Ascending aorta (tissue), 2 donors: ENCODE measurements around the gene HMCN1. TPM values are rescaled to one million over a fixed set of nuclear protein-coding genes. Genes with fewer than 3 reads are reported as not detected.
A peak's percentile ranks its signal among the peaks of the same experiment; 100 is the strongest.

Experiments used
- DNase-seq, 2 donors: peaks; one replicate each; pipeline ENCODE4 v3.0.0-alpha.2; 2019; ENCODE audit warnings: low spot score in 2 of 2
- H3K27ac ChIP-seq, 2 donors: fragments of 200-600 bp; sonication (generic); one replicate each; pipeline ENCODE4 v1.5.1; 2016 to 2017; ENCODE audit warnings: mild to moderate bottlenecking in 1 of 2
- H3K27me3 ChIP-seq: fragments of 200-600 bp; sonication (generic); one replicate; pipeline ENCODE4 v1.5.1; 2017
- H3K36me3 ChIP-seq, 2 donors: fragments of 200-600 bp; sonication (generic); one replicate each; pipeline ENCODE4 v1.5.1; 2016
- H3K4me1 ChIP-seq, 2 donors: fragments of 200-600 bp; sonication (generic); one replicate each; pipeline ENCODE4 v1.5.1; 2016 to 2017; ENCODE audit warnings: mild to moderate bottlenecking in 1 of 2
- H3K4me3 ChIP-seq, 2 donors: fragments of 200-600 bp; sonication (generic); one replicate each; pipeline ENCODE4 v1.5.1; 2016 to 2017; ENCODE audit warnings: mild to moderate bottlenecking in 1 of 2
- H3K9me3 ChIP-seq, 2 donors: fragments of 200-600 bp; sonication (generic); one replicate each; pipeline ENCODE4 v1.5.1; 2016
- CTCF ChIP-seq, 3 experiments: fragments of 200-600 bp in 2 of 3; fragments of 450-650 bp in 1 of 3; sonication (generic) in 2 of 3; IDR thresholded peaks; one replicate each; pipeline ENCODE4 v1.5.1; 2016 to 2019; ENCODE audit warnings: antibody characterized with exemption in 3 of 3, mild to moderate bottlenecking in 1 of 3, moderate library complexity in 1 of 3
- intact Hi-C: fragments of 100-400 bp; cut with DNase I; formaldehyde crosslinking; loops from one replicate; pipeline ENCODE4 v1.15.1; 2023
- total RNA-seq: library from RNA; depleted of rRNA; stranded (reverse); fragments of >200 nt; gene quantifications from one replicate; pipeline ENCODE4 v1.1.0, GENCODE V29; 2016

The HMCN1 gene
- total RNA-seq, 1 donor from 2014 or later = 61.7 TPM

DNA sequence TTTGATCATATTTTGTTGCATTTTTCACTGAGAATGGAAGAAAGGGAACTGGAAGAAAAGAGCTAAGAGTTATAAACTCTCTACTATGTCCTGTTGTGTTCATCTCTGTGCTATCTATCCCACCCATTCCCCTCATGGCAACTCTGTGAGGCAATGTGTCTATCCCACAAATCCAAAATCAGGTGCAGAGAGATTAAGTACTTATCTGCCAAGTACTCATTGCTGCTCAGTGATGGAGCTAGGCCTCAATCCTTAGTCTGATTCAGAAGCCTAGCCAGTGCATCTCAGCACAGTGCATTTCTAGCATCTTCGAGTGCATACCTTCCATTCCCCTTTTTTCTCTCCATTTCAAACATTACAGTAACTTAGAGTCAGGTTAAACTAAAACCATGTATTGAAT is 370.3 kb downstream of the HMCN1 start:
- H3K27me3 ChIP-seq = no peaks in the 10 kb centered on the region
- peak overlapping the region; percentile 78 to 79 for H3K27ac ChIP-seq
- TF ChIP-seq CTCF (IDR thresholded peaks at IDR 0.05) = no peak
- no peak for DNase-seq
- intact Hi-C loops = no loop called here
- peaks cover 5 to 29% of the 10 kb centered on the region in 2 donors for H3K4me1 ChIP-seq
- no peak overlapping the region for H3K4me3 ChIP-seq
- peaks cover 0 to 7% of the 10 kb centered on the region in 2 donors for H3K36me3 ChIP-seq
- no peaks in the 10 kb centered on the region for H3K9me3 ChIP-seq

DNA sequence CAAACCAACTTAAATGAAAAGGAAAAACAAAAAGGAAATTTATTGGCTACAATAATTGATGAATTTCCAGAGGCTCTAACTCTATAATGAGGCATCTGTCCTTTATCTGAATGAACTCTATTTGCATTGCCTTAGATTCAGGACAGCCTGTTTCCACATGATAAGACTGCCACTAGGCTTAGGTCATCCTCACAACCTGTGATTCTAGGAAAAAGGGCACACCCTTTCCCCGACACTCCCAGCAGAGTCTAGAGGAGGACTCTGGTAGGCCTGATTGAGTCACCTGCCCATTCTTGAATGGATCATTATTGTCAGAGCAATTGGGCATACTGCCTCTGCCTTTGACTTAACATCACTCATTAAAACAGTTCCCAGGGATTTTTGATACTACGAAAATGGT is 378.1 kb downstream of the HMCN1 start:
- no peak for DNase-seq
- no peaks in the 10 kb centered on the region for H3K27me3 ChIP-seq
- H3K4me3 ChIP-seq = no peak overlapping the region
- H3K9me3 ChIP-seq = no peaks in the 10 kb centered on the region
- H3K27ac ChIP-seq = peak overlapping the region in 1 of 2 donors; percentile 7
- intact Hi-C loops = loop anchor here (5.0 kb wide), 1 partner anchor 40 kb away; no protein-coding TSS in a partner anchor
- peaks cover 24 to 58% of the 10 kb centered on the region in 2 donors for H3K36me3 ChIP-seq
- no peaks in the 10 kb centered on the region for H3K4me1 ChIP-seq
- TF ChIP-seq CTCF (IDR thresholded peaks at IDR 0.05) = no peak

DNA sequence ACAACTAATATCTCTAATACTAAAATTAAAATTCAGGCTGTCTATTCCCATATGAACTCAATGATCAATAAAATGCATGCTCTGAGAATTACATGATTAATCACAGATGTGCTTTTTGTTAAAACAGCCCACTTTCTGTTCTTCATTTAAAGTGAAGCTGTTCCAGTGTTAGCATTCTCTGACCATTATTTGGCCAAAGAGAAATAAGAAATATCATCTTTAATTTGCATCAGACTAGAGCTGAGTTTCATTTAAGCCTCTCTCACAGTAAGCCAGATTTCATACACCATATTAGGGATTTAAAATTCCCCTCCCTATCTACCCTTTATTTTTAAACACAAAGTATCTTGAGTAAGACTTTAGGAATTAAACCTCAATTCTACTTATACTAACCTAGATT is 379.3 kb downstream of the HMCN1 start:
- intact Hi-C loops = loop anchor here (5.0 kb wide), 1 partner anchor 39 kb away; no protein-coding TSS in a partner anchor
- DNase-seq = no peak
- TF ChIP-seq CTCF (IDR thresholded peaks at IDR 0.05) = no peak
- H3K27me3 ChIP-seq = no peaks in the 10 kb centered on the region
- H3K4me3 ChIP-seq = no peak overlapping the region
- peaks cover 26 to 58% of the 10 kb centered on the region in 2 donors for H3K36me3 ChIP-seq
- H3K4me1 ChIP-seq = no peaks in the 10 kb centered on the region
- H3K9me3 ChIP-seq = no peaks in the 10 kb centered on the region
- no peak overlapping the region for H3K27ac ChIP-seq

DNA sequence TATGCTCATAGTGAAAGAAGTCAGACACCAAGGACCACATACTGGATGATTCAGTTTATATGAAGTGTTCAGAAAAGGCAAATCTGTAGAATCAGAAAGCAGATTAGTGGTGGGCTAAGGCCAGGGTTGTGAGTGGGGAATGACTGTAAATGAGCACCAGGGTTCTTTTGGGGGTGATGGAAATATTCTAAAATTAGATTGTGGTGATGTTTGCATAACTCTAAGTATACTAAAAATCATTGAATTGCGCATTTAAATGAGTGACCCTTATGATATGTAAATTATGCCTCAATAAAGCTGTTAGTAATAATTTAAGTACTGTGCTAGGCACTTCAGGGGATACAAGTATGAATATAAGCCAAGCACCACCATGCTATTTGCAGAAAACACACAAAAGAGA is 384.5 kb downstream of the HMCN1 start:
- intact Hi-C loops = no loop called here
- Histone ChIP-seq H3K4me3 (no peak overlapping the region), H3K27me3 (no peaks in the 10 kb centered on the region), H3K27ac (no peak overlapping the region), H3K36me3 (peaks cover 37 to 52% of the 10 kb centered on the region in 2 donors), H3K9me3 (no peaks in the 10 kb centered on the region), H3K4me1 (no peaks in the 10 kb centered on the region)
- no peak for DNase-seq
- no peak for TF ChIP-seq CTCF (IDR thresholded peaks at IDR 0.05)

DNA sequence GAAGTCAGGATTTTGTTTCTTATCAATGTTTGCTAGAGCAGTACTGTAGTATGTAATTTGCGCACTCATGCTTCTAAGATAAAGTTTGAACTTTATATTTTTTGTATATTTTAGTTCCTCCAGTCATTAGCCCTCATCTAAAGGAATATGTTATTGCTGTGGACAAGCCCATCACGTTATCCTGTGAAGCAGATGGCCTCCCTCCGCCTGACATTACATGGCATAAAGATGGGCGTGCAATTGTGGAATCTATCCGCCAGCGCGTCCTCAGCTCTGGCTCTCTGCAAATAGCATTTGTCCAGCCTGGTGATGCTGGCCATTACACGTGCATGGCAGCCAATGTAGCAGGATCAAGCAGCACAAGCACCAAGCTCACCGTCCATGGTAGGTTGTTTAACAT is 388.6 kb downstream of the HMCN1 start:
- no peak for DNase-seq
- no peaks in the 10 kb centered on the region for H3K9me3 ChIP-seq
- H3K27ac ChIP-seq = no peak overlapping the region
- H3K27me3 ChIP-seq = no peaks in the 10 kb centered on the region
- peaks cover 11 to 27% of the 10 kb centered on the region in 2 donors for H3K36me3 ChIP-seq
- H3K4me1 ChIP-seq = no peaks in the 10 kb centered on the region
- intact Hi-C loops = no loop called here
- no peak for TF ChIP-seq CTCF (IDR thresholded peaks at IDR 0.05)
- no peak overlapping the region for H3K4me3 ChIP-seq

GRCh38 chr1:186125035-186125434 is 390.8 kb downstream of the HMCN1 start:
- H3K27ac ChIP-seq = no peak overlapping the region
- no peaks in the 10 kb centered on the region for H3K4me1 ChIP-seq
- H3K9me3 ChIP-seq = no peaks in the 10 kb centered on the region
- no peaks in the 10 kb centered on the region for H3K27me3 ChIP-seq
- intact Hi-C loops = no loop called here
- DNase-seq = no peak
- TF ChIP-seq CTCF (IDR thresholded peaks at IDR 0.05) = no peak
- no peak overlapping the region for H3K4me3 ChIP-seq
- H3K36me3 ChIP-seq = peaks cover 2 to 21% of the 10 kb centered on the region in 2 donors
